Cerebellar nuclear complex (tissue), 1 donor: ENCODE results near the gene CHMP6.
"Not testable (repeated sequence)": the region's sequence is repeated elsewhere in the genome, so short reads cannot be mapped to it uniquely, and the experiment has no call there.

Source experiments
- DNase-seq, 2 experiments: peaks; one replicate each; lab custom pipeline; 2025; lab: John Stamatoyannopoulos, UW

CHMP6 gene

DNA sequence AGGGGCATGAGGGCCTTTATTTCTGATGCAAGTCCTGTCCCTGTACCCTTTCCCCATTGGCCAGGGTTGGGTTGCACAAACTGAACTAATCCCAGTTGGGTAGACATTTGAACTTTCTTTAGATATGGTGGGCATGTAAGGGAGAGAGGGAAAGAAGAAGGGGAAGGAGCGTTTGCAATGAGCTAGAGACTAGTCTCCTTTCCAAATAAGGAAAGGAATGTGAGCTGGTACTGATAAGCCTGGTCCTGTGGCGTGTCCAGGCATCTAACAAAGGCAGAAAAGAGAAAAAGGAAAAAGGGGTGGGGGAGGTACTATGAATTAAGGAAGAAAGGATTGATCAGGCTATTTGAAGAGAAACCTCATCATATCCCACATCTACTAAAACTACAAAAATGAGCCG, 20.3 kb downstream of the CHMP6 start:
- no peak for DNase-seq

DNA sequence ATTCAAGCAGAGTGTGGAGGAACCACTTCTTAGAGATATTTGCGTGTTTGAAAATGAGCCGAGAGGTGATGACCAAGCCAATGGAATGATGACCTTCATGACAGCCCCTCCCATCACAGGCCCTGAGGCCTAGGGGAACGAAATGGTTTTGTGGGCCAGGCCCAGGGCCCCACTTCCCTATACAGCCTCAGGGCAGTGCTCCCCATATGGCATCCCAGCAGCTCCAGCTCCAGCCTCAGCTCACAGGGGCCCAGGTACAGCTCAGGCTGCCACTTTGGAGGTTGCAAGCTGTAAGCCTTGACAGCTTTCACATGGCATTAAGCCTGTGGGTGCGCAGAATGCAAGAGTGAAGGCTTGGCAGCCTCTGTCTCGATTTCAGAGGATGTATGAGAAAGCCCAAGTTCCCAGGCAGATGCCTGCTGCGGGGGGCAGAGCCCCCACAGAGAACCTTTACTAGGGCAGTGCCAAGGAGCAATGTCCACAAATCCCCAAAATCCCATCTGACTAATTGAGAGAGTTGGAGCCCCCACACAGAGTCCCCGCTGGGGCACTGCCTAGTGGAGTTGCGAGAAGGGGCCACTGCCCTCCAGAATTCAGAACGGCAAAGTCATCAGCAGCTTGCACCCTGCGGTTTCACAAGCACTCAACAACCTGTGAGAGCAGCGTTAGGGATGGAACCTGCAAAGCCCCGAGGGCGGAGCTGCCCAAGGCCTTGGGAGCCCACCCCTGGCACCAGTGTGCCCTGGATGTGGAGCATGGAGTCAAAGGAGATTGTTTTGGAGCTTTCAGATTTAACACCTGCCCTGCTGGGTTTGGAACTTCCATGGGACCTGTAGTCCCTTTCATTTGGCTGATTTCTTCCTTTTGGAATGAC, 21.2 kb downstream of the CHMP6 start:
- no peak for DNase-seq

DNA sequence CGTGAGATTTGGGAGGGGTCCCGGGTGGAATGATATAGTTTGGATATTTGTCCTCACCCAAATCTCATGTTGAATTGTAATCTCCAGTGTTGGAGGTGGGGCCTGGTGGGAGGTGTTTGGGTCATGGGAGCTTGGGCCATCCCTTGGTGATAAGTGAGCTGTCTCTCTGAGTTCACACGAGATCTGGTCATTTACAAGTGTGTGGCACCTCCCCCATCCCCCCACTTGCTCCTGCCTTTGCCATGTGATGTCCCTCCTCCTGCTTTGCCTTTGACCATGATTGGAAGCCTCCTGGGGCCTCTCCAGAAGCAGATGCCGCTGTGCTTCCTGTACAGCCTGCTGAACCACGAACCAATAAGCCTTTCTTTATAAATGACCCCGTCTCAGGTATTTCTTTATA, 22.0 kb downstream of the CHMP6 start:
- no peak for DNase-seq

DNA sequence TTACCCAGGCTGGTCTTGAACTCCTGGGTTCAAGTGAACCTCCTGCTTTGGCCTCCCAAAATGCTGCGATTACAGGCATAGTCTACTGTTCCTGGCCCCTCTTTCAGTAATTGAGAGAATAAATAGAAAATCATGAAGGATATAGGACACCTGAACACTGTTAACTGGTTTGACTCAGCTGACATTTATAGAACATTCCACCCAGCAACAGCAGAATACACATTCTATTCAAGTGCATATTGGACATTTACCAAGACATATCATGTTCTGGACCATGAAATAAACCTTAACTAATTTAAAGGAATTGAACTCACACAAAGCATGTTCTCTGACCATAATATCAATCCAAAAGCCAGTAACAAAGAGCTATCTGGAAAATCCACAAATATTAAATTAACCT, 23.5 kb downstream of the CHMP6 start:
- no peak for DNase-seq

DNA sequence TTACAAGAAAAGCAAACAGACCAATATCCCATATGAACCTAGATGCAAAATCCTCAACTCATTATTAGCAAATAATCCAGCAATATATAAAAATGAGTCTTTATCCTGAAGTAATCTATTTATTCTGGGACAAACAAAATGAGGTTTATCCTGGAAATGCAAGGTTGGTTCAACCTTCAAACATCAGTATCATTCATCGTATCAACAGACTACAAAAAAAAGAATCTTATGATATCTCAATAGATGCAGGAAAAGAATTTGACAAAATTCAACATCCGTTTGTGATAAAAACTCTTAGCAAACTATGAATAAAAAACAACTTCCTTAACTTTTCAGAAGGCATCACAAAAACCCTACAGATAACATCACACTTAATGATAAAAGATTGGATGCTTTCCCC, 24.9 kb downstream of the CHMP6 start:
- DNase-seq: no peak

DNA sequence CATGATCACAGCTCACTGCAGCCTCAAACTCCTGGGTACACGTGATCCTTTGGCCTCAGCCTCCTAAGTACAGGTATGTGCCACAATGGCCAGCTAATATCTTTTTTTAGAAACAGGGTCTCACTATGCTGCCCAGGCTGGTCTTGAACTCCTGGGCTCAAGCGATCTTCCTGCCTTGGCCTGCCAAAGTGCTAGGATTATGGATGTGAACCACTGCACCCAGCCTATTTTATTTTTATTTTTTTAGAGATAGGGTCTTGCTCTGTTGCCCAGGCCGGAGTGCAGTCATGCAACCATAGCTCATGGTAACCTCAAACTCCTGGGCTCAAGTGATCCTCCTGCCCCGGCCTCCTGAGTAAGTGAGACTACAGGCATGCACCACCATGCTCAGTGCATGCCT, 25.7 kb downstream of the CHMP6 start:
- DNase-seq: not testable (repeated sequence)

DNA sequence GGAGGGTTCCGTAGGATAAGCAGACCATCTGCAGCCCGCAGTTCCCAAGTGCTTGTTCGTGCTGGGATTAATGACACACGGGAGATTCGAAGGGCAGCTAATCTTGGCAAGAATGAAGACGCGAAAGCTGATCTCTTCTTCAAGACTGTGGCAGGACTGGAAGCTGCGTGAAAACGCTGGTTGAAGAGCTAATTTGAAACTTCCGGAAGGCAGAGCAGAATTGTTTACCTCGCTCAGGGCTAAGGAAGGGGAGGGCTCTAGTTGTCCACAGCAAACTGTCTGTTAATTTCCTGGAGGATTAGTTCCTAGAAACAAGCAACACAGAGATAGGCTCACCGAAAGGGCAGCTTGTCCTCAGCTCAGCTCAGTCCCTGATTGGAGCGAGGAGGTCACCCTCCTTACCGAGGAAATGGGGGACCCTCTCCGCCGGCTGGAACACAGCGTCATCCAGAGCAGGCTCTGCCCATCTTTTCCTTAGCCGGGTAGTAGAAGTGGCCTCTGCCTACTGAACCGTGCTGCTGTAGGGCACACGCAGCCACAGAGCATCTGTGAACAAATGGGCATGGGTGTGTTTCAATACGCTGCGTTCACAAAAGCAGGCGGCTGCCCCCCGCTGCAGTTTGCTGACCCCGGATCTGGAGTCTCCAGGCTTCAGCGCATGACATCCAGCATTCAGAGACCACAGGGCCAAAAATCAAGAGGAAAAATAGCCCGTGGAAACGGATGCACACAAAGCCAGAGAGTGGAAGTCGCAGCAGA, 26.6 kb downstream of the CHMP6 start:
- no peak for DNase-seq

DNA sequence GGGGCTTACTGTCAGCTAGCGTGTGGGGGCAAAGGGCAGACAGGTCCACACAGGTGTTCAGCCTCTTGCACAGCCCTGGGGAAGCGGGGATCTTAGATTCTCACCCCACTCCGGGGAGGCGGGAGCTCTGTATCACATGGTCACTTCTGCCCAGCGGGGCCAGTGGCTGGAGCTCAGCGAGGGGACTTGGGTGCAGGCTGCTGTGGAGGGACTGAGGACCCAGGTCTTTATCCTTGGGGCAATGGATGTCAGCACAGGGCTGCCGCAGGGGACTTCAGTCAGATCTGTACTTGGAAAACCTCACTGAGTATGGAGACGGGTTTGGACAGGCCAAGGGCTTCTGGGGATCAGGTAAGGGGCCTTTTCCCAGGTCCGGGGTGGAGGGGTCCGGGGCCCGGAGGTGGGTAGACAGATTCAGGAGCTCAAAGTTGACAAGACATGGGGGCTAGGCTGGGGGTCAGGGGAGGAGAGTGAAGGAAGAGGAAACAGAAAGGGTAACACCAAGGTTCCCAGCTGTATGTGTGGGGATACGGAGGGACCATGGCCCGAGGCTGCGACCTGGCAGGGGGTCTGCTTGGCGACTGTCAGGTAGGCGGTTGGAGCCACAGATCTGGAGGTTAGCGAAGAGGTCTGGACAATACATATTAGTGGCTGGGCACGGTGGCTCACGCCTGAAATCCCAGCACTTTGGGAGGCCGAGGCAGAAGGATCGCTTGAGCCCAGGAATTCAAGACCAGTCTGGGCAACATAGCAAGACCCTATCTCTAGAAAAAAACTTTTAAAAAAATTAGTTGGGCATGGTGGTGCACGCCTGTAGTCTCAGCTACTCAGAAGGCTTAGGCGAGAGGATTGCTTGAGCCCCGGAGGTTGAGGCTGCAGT, 28.2 kb downstream of the CHMP6 start:
- no peak for DNase-seq

DNA sequence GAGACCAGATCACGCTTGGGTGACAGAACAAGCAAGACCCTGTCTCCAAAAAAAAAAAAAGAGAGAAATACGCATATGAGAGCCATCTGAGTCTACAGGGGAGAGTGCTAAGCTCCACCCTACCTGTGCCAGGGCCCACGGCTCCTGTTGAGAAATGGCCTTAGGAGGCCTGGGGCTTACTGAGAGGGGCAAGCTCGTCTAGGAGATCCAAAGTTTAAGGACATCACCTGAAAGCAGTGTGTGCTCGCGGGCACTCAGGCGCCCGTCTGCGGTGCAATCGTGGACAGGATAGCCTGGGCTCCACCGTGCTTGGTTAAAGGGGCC, 28.8 kb downstream of the CHMP6 start:
- no peak for DNase-seq

DNA sequence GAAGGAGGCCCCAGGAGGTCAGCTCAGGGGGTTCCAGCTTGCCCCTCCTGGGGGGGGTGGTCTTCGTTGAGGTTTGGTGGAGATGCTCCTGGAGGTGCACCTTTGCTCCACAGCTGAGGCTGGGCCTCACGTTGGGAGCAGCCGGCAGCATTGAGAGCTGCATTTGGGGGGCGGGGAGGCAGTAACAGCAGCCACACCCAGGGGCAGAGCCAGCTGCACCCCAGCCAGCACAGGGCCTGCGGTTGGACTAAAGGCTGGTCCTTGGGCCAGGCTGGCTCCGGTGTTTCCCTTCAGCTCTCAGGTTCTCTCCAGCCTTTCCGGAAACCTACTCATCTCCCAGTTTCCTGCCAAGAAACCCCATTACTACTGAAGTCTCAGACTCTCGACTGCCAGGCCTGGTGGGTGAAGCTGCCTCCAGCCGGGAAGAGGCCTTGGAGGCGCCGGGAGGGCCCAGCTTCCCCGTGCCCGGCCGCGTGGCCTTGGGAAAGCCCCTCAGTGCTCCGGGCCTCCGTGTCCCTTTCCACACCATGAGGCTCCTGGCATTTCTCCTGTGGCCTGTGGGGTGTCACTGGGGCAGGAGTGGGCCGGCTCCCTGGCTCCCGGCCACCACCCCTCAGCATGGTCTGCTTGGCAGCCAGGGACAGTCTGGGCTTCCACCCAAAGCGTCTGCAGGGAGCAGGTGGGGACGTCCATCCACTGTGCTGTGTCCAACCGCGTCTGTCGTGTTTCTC, 29.3 kb downstream of the CHMP6 start:
- DNase-seq: peak; percentile 44 to 83

DNA sequence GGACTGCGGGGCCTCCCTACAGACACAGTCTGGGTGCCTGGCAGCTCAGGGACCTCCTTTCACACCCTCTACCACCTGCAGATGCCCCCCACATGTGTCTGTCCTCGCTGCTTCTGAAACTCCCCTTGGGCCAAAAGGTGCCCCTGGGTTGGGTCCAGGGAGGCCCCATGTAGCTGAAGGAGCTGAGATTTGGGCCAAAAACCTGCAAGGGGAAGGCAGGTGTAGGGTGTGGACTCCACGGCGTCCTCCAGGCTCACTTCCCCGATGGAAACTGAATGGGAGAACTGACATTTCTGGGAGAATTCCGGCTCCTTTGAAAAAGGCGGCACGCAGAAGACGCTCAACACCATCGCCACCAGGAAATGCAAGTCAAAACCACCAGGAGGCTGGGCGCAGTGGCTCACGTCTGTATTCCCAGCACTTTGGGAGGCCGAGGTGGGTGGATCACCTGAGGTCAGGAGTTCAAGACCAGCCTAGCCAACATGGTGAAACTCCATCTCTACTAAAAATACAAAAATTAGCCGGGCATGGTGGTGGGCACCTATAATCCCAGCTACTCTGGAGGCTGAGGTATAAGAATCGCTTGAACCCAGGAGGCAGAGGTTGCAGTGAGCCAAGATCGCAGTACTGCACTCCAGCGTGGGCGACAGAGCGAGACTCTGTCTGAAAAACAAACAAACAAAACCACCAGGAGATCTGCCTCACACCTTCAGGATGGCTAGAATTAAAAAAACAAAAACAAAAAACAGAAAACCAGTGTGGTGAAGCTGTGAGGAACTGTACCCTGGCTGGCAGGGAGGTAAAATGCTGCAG, 30.1 kb downstream of the CHMP6 start:
- peak in 1 of 2 experiments; percentile 14 for DNase-seq

DNA sequence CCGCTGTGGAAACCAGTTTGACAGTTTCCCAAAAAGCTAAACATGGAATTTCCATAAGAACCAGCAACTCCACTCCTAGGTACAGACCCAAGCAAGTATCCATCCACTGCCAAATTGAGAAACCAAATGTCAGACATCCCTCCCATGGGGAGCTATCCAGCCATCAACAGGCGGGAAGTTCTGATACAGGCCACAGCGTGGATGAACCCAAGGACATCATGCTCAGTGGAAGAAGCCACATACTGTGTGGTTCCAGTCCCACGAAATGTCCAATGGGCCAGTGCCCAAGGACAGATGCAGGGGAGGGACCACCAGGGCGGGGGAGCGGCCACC, 30.7 kb downstream of the CHMP6 start:
- DNase-seq: no peak

DNA sequence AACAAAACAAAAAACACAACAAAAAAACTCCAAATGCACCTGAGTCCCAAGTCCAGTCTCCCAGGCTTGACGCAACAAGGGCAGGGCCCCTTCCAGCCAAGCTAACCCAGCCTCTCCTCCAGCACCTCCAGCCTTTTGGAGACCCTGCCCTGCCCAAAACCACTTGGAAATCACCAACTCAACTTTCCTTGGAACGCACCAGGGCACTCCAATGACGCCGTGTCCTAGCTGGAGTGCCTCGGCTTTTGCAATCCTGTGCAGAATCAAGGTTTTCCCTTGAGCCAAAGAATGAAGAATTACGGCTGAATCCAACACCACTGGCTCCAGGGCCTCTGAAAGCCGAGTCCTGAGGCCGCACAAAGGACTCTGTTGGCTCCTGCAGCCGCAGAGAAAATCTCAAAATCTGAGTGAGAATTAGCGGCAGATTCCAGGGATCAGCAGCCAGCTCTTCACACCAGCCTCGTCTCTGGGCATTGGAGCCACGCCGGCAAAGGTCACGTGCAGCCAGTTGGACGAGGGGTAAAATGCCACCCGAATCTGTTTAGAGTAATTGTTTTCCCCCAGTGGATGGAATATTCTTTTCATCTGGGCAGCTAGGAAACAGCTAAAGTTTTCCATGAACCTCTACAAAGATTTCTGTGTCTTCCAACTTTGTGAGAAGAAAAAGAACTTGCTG, 33.6 kb downstream of the CHMP6 start:
- DNase-seq: no peak

DNA sequence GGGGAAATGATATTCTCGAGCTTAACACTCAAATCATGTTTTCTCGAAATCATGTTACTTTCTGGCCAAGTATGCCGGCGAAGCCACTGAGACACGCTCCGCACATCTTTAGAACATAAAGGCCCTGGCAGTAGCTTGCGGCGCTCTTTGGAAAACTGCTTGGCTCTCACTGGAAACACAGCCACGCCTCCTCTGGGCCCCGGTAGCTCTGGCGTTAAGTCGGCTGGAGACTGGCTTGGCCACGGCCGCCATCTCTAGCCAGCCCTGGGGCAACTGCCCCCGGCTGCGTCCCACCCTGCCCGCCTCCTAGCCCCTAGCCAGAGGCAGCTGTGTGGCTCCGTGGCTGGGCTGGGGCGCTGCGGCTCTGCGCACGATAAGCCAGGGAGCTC, 34.1 kb downstream of the CHMP6 start:
- DNase-seq: no peak

DNA sequence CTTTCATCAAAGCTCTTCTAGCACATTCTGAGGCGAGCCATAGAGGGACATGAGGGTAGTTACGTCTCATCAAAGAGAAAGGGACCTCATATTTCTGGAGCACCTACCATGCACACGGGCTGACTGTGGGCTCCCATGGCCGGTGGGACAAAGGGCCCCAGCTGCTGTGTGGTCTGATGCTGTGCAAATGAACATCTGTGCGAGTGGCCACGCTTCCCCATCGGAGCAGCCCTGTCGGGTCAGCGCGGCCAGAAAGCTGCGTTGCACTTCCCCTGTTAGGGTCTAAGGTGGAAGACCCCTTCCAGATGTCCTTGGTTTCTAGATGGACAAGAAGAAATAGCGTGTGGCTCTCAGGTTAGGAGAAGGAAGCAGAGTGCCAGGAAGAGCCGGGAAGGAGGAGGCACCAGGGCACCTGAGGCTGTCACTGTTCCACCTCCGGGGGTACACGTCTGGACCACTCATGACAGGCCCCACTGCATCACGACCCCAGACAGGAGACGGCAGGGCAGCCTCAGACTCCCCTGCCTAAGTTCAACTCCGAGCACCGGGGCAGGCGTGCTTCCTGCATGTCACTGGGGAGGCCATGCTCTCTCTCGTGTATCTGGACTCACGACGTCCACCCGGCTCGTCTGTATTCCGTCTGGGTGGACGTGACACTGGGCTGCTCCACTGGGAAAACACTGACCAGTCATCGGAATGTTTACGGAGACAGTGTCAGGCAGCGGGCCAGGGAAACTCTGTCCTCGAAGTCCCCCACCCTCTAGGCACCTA, 34.8 kb downstream of the CHMP6 start:
- DNase-seq: no peak

DNA sequence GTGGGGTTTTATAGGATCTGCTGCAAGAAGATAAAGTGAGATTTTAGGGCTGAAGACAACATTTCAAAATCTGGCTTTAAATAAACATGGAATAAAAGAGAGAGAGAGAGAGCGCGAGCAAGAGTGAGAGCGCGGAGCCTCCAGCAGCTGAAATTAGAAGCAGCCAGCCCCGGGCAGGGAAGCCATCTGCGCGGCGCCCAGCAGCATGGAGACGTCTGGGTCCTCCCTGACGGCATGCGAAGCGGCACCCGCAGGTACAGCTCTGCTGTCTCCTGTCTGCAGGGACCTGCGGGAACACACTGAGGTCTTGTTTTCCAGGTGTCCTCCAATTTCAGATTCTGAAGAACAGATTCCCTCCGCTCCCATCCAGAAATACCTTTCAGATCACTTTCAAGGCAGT, 35.4 kb downstream of the CHMP6 start:
- DNase-seq: no peak

DNA sequence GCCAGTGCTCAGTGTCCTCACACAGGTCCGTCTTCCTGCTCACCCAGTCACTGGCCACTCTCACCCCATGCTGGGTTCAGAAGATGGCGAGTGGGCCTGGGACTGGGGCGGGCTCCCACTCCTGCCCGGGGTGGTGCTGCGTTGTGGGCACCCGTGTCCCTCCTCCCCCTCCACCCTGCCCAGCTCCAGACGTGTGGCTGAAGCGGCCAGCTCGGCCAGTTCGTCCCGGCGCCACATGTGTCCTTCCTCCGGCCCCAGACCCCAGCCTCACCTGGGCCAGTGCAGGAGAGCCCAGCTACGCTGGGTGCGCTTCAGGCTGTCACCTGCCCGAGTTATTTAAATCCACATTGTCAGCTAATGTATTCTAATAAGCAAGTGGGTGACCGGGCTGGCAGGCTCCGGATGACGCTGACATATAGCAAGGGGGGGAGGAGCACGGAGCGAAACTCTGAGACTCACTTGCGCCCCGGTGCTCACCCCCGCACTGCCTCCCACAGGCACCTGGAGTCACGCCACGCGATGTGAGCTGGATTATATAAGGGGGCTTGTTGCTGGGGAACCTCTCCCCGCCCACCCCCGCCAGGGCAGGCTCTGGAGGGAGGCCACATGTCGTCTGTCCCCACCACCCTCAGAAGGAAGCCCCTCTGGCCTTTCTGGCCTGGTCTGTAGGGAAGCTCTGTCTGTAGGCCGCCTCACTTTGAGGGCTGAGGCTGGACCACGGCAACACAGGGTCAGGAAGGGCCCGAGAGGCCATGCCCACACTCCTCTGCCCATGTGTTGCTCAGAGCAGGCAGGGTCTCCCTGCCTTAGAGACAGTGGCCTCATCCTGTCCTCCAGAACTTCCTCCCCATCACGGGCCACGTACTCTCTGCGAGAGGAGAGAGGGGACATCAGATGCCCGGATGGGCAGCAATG, 36.2 kb downstream of the CHMP6 start:
- DNase-seq: no peak

DNA sequence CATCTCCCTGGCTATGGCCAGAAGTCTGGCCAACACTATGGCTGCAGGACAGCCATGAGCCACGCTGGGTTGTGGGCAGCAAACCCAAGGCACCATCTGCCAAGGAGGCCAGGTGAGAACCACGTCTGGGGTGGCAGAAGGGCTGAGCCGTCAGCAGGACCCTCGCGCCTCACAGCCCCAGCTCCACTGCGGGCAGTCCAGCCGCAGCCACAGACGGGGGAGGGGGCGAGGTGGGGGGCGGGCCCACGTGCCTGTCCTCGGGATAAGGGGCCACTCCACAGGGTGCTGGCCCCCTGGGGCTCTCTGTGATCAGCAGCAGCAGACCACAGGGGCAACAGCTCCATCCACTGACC, 36.8 kb downstream of the CHMP6 start:
- peak in 1 of 2 experiments; percentile 39 for DNase-seq

DNA sequence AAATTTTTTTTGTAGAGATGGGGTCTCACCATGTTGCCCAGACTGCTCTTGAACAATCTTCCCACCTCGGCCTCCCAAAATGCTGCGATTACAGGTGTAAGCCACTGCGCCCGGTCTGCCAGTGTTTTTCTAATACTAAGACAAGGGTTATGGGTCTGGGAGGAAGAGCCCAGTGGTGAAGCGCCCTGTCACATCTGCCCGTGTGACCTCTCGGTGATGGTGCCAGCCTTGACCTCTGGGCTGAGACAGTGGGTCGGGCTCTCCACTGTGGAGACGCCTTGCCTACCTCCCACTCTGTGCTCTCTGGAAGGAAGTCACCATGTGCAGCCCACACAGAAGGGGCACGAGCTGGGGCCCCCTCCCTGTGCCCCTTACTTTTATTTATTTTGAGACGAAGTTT, 38.2 kb downstream of the CHMP6 start:
- no peak for DNase-seq
